Astrocyte (in vitro differentiated cells and primary cell): Measurements from ENCODE around the gene DBP.
"Not testable (repeated sequence)": the region's sequence is repeated elsewhere in the genome, so short reads cannot be mapped to it uniquely, and the experiment has no call there.

Experiments
- EZH2 ChIP-seq: IDR thresholded peaks from 2 replicates; pipeline ENCODE4 v1.6.1; 2012; ENCODE audit warnings: mild to moderate bottlenecking, low read length, inconsistent platforms; ENCODE audit not compliant: insufficient read depth
- TF ChIP-seq, protein P1 (sequence below): IDR thresholded peaks from 2 replicates; pipeline ENCODE4 v1.5.1; 2011; ENCODE audit warnings: low read depth, mild to moderate bottlenecking, inconsistent platforms, low read length, moderate library complexity; ENCODE audit not compliant: insufficient read depth

DNA sequence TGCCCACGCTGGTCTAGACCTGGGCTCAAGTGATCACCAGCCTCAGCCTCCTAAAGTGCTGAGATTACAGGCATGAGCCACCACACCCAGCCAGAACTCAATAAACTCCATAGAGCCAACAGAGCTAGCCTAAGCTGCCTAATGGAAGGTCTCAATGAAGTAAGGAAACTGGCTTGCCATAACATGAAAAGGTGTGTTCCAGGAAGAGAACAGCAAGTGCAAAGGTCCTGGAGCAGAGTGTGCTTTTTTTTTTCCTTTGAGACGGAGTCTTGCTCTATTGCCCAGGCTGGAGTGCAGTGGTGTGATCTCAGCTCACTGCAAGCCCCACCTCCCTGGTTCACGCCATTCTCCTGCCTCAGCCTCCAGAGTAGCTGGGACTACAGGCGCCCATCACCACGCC lies 20.6 kb upstream of the DBP start:
- TF ChIP-seq, protein P1, sequence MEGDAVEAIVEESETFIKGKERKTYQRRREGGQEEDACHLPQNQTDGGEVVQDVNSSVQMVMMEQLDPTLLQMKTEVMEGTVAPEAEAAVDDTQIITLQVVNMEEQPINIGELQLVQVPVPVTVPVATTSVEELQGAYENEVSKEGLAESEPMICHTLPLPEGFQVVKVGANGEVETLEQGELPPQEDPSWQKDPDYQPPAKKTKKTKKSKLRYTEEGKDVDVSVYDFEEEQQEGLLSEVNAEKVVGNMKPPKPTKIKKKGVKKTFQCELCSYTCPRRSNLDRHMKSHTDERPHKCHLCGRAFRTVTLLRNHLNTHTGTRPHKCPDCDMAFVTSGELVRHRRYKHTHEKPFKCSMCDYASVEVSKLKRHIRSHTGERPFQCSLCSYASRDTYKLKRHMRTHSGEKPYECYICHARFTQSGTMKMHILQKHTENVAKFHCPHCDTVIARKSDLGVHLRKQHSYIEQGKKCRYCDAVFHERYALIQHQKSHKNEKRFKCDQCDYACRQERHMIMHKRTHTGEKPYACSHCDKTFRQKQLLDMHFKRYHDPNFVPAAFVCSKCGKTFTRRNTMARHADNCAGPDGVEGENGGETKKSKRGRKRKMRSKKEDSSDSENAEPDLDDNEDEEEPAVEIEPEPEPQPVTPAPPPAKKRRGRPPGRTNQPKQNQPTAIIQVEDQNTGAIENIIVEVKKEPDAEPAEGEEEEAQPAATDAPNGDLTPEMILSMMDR, result not testable (repeated sequence)
- not testable (repeated sequence) for TF ChIP-seq EZH2
